Loucy (cell line): Measurements from ENCODE around the gene TNFRSF8.

Experiments
- H2AFZ ChIP-seq: fragments of 200-600 bp; sonication (generic); 2 replicates; pipeline ENCODE4 v1.6.0; 2016; ENCODE audit warnings: antibody characterized with exemption, mild to moderate bottlenecking, low read length, moderate library complexity
- H3F3A ChIP-seq: fragments of 200-600 bp; 2 replicates; pipeline ENCODE4 v1.6.0; 2016; ENCODE audit warnings: antibody characterized with exemption, low read depth, mild to moderate bottlenecking
- H3K27me3 ChIP-seq: fragments of 200-600 bp; sonication (generic); 2 replicates; pipeline ENCODE4 v1.6.1; 2014; ENCODE audit warnings: low read length, mild to moderate bottlenecking; ENCODE audit not compliant: insufficient read depth, poor library complexity, severe bottlenecking
- H3K36me3 ChIP-seq: fragments of 200-600 bp; sonication (generic); 2 replicates; pipeline ENCODE4 v1.6.1; 2016; ENCODE audit warnings: low read length; ENCODE audit not compliant: insufficient read depth
- H3K4me1 ChIP-seq: fragments of 200-600 bp; sonication (generic); 2 replicates; pipeline ENCODE4 v1.5.1; 2014; ENCODE audit warnings: low read length, mild to moderate bottlenecking; ENCODE audit not compliant: insufficient read depth, poor library complexity, severe bottlenecking
- H3K4me2 ChIP-seq: fragments of 200-600 bp; sonication (generic); 2 replicates; pipeline ENCODE4 v1.6.0; 2014; ENCODE audit warnings: antibody characterized with exemption, low read length, low read depth, mild to moderate bottlenecking; ENCODE audit not compliant: poor library complexity, severe bottlenecking
- H3K4me3 ChIP-seq: fragments of 200-600 bp; sonication (generic); 2 replicates; pipeline ENCODE4 v1.5.1; 2014; ENCODE audit warnings: low read length, mild to moderate bottlenecking, mixed read lengths; ENCODE audit not compliant: poor library complexity, severe bottlenecking
- H3K79me2 ChIP-seq: fragments of 200-600 bp; sonication (generic); 2 replicates; pipeline ENCODE4 v1.6.1; 2014; ENCODE audit warnings: low read length; ENCODE audit not compliant: insufficient read depth
- H3K9ac ChIP-seq: fragments of 200-600 bp; sonication (generic); 2 replicates; pipeline ENCODE4 v1.6.0; 2014; ENCODE audit warnings: mild to moderate bottlenecking, low read depth, low read length, moderate library complexity; ENCODE audit not compliant: poor library complexity, severe bottlenecking
- H3K9me2 ChIP-seq: fragments of 200-600 bp; sonication (generic); replicated peaks from 2 replicates; pipeline ENCODE4 v1.6.1; 2016; ENCODE audit warnings: low read depth, low read length, mixed read lengths
- H3K9me3 ChIP-seq: fragments of 200-600 bp; sonication (generic); 2 replicates; pipeline ENCODE4 v1.6.1; 2014; ENCODE audit warnings: mild to moderate bottlenecking, antibody characterized with exemption, low read length, low read depth; ENCODE audit not compliant: insufficient read depth
- H4K20me1 ChIP-seq: fragments of 200-600 bp; sonication (generic); 2 replicates; pipeline ENCODE4 v1.6.0; 2014; ENCODE audit warnings: antibody characterized with exemption, low read length, mild to moderate bottlenecking; ENCODE audit not compliant: insufficient read depth, poor library complexity, severe bottlenecking
- EZH2phosphoT487 ChIP-seq: fragments of 200-600 bp; IDR thresholded peaks from 2 replicates; pipeline ENCODE4 v1.6.1; 2018; ENCODE audit warnings: antibody characterized with exemption, mild to moderate bottlenecking, moderate library complexity, borderline replicate concordance
- TF ChIP-seq, protein P1 (sequence below): fragments of 200-600 bp; sonication (generic); conservative IDR thresholded peaks from 2 replicates; pipeline ENCODE4 v1.5.1; 2014; ENCODE audit warnings: mild to moderate bottlenecking, antibody characterized with exemption, low read length

The TNFRSF8 gene

DNA sequence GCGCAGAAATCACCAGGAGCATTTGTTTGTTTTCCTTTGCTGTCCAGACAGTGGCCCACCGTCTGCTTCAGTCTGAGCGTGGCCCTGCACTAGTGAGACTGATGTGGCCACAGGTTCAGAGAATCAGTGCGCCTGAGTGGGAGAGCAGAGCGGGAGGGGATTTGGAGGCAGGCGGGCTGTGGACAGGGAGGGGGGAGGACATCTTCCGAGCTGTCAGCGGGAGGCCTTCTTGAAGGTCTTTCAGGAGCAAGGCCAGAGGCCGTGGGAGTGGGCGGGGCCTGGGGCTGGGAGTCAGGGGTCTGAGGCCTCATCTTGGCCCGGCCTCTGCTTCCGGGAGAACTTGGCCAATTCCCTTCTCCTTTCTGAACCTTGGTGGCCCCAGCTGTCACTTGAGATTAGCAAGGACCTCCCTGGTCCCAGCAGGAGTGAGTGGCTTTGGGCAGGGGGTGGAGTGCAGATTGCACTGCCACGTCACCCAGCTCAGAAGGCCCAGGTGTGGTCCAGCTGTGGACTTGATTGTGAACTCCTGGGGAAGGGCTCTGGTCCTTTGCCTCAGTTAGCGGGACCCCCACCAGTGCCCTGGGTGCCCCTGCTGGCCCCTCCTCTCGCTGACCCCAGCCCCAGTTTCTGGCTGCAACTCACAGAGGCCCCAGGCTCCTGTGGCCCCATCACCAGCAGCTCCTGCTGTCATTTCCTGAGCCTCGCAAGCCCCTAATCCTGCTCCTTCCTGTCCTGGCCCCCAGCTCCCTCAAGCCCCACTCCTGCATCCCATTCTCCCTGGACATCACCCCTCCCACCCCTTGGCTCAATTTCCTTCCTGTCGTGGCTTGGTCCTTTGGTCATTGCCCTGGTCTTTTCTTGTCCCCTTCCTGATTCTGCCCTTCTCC, 112.1 kb downstream of the TNFRSF8 start:
- H3F3A ChIP-seq: peaks cover 3% of the 10 kb centered on the region; the same call in 1 of the 2 replicates
- TF ChIP-seq, protein P1, sequence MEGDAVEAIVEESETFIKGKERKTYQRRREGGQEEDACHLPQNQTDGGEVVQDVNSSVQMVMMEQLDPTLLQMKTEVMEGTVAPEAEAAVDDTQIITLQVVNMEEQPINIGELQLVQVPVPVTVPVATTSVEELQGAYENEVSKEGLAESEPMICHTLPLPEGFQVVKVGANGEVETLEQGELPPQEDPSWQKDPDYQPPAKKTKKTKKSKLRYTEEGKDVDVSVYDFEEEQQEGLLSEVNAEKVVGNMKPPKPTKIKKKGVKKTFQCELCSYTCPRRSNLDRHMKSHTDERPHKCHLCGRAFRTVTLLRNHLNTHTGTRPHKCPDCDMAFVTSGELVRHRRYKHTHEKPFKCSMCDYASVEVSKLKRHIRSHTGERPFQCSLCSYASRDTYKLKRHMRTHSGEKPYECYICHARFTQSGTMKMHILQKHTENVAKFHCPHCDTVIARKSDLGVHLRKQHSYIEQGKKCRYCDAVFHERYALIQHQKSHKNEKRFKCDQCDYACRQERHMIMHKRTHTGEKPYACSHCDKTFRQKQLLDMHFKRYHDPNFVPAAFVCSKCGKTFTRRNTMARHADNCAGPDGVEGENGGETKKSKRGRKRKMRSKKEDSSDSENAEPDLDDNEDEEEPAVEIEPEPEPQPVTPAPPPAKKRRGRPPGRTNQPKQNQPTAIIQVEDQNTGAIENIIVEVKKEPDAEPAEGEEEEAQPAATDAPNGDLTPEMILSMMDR: no peak
- TF ChIP-seq EZH2phosphoT487: no peak
- no peaks in the 10 kb centered on the region for H3K27me3 ChIP-seq
- no peaks in the 10 kb centered on the region for H3K9me3 ChIP-seq
- H4K20me1 ChIP-seq: no peaks in the 10 kb centered on the region
- peaks cover 78% of the 10 kb centered on the region for H3K79me2 ChIP-seq
- H3K4me1 ChIP-seq: peaks cover 72% of the 10 kb centered on the region
- H2AFZ ChIP-seq: no peak overlapping the region
- peak overlapping the region; percentile 17 for H3K4me3 ChIP-seq
- H3K9ac ChIP-seq: peak overlapping the region; percentile 50
- no peaks in the 10 kb centered on the region for H3K36me3 ChIP-seq
- H3K9me2 ChIP-seq: no peaks in the 10 kb centered on the region
- peak overlapping the region; percentile 56 for H3K4me2 ChIP-seq

DNA sequence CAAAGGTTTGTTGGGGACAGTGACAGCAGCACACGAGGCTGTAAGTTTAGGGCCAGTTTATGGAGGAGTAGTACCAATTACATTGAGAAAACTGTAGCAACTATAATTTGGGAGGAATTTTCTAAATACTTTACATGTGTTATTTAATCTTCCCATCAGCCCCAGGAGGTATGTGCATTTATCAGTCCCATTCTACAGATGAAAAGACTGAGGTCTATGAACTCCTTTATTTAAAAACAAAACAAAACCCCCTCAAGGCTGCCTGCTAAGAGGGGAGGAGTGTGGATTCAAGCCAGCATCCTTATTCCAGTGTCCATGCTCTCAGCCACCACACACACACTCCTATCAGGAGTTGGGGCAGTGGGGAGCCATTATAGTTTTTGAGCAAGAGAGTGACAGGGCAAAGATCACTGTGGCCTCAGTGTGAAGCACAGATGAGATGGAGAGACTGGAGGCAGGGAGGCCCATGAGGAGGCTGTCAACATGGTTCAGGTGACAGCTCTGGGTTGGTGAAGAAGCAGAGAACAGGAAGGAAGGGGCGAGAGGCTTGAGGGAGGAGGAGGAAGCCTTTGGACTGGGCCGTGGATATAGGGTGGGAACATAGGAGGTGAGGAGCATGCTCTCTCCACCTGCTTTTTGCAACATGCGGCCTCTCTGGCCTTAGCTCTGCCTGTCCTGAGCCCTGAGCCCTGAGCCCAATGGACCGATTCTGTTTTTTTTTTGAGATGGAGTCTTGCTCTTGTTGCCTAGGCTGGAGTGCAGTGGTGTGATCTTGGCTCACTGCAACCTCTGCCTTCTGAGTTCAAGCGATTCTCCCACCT, 113.4 kb downstream of the TNFRSF8 start:
- Histone ChIP-seq H2AFZ (no peak overlapping the region), H3K4me2 (no peak overlapping the region), H3K4me3 (no peak overlapping the region), H3K9me2 (no peaks in the 10 kb centered on the region), H3K36me3 (no peaks in the 10 kb centered on the region), H3F3A (peaks cover 3% of the 10 kb centered on the region; the same call in 1 of the 2 replicates), H3K9ac (no peak overlapping the region), H3K4me1 (peaks cover 70% of the 10 kb centered on the region), H3K79me2 (peaks cover 77% of the 10 kb centered on the region), H3K27me3 (no peaks in the 10 kb centered on the region), H4K20me1 (no peaks in the 10 kb centered on the region), H3K9me3 (no peaks in the 10 kb centered on the region)
- TF ChIP-seq, protein P1: no peak

DNA sequence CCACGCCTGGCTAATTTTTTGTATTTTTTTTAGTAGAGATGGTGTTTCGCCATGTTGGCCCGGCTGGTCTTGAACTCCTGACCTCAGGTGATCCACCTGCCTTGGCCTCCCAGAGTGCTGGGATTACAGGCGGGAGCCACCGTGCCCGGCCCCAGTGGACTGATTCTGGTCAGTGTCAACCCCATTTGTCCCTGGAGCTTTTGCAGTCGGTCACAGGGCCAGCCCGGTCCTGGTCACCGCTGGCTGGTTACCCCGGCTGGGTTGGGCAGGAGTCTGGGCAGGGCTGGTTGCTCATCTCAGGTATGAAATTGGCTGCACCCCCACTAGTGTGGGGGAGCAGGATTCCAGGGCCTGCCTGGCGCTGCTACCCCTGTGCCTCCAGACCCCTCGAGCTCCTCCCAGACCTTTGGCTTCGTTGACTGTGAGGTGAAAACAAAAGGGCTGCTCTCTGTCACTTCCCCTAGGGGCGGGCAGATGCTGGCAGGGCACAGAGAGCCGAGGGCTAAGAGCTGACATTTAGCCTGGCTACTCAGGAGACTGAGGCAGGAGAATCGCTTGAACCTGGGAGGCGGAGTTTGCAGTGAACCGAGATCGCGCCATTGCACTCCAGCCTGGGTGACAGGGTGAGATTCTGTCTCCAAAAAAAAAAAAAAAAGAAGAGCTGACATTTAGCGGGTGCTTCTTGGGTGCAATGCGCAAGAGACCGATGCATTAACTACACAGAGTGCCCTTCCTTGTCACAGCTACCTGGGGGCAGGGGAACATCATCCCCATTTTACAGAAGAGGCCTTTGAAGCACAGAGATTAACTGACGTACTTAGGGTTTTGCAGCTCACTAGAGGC, 114.3 kb downstream of the TNFRSF8 start:
- Histone ChIP-seq H4K20me1 (no peaks in the 10 kb centered on the region), H3K4me1 (peaks cover 65% of the 10 kb centered on the region), H3K9me2 (no peaks in the 10 kb centered on the region), H3K9me3 (no peaks in the 10 kb centered on the region), H3K4me3 (no peak overlapping the region), H3K27me3 (no peaks in the 10 kb centered on the region), H3K4me2 (peak overlapping the region; percentile 80), H2AFZ (no peak overlapping the region), H3F3A (peaks cover 3% of the 10 kb centered on the region; the same call in 1 of the 2 replicates), H3K9ac (peak overlapping the region; percentile 19), H3K79me2 (peaks cover 71% of the 10 kb centered on the region), H3K36me3 (no peaks in the 10 kb centered on the region)
- TF ChIP-seq EZH2phosphoT487: no peak
- TF ChIP-seq, protein P1: no peak
